ENCODE results near the gene COA4. TPM values are rescaled to one million over a fixed set of nuclear protein-coding genes. Genes with fewer than 3 reads are reported as not detected.
A peak's percentile ranks its signal among the peaks of the same experiment; 100 is the strongest.
"Not testable (repeated sequence)": the region's sequence is repeated elsewhere in the genome, so short reads cannot be mapped to it uniquely, and the experiment has no call there.

The COA4 gene
- total RNA-seq, 1 donor from 2014 or later, result 102 TPM

GRCh38 chr11:73883856-73884255, 7.2 kb upstream of the COA4 start:
- Mint-ChIP-seq H3K27me3 (ENCODE audit: insufficient read depth) (no peaks in the 10 kb centered on the region), H3K36me3 (ENCODE audit: low read depth) (peaks cover 14% of the 10 kb centered on the region), H3K4me1 (ENCODE audit: low read depth) (peaks cover 6% of the 10 kb centered on the region), H3K9me3 (no peaks in the 10 kb centered on the region), H3K27ac (no peak overlapping the region), H3K4me3 (no peak overlapping the region)
- intact Hi-C loops (cut with micrococcal nuclease), result no loop called here
- no peak for DNase-seq (ENCODE audit: low spot score)

- intact Hi-C loops (cut with micrococcal nuclease); DNase-seq (ENCODE audit: low spot score); H3K9me3 Mint-ChIP-seq; H3K27ac Mint-ChIP-seq; H3K27me3 Mint-ChIP-seq (ENCODE audit: insufficient read depth); H3K4me3 Mint-ChIP-seq: not testable (repeated sequence)
- Mint-ChIP-seq H3K4me1 (ENCODE audit: low read depth) (peaks cover 21% of the 10 kb centered on the region), H3K36me3 (ENCODE audit: low read depth) (peaks cover 13% of the 10 kb centered on the region)
These were observed 3.8 kb upstream of the COA4 start for GRCh38 chr11:73880449-73880848.

- Mint-ChIP-seq H3K9me3 (no peaks in the 10 kb centered on the region), H3K36me3 (ENCODE audit: low read depth) (peaks cover 17% of the 10 kb centered on the region), H3K4me1 (ENCODE audit: low read depth) (peaks cover 30% of the 10 kb centered on the region), H3K27me3 (ENCODE audit: insufficient read depth) (no peaks in the 10 kb centered on the region), H3K27ac (no peak overlapping the region), H3K4me3 (no peak overlapping the region)
- intact Hi-C loops (cut with micrococcal nuclease), result loop anchor here (5.0 to 10.0 kb wide), 3 partner anchors 104 to 714 kb away; partner anchors contain the start of genes POLD3, RELT and UCP2
- DNase-seq (ENCODE audit: low spot score), result no peak
These were observed 2.1 kb upstream of the COA4 start for GRCh38 chr11:73878771-73879170.

- H3K9me3 Mint-ChIP-seq, result no peaks in the 10 kb centered on the region
- H3K27me3 Mint-ChIP-seq (ENCODE audit: insufficient read depth), result no peaks in the 10 kb centered on the region
- peak overlapping the region; percentile 93 for H3K4me3 Mint-ChIP-seq
- peak overlapping the region; percentile 100 for H3K27ac Mint-ChIP-seq
- intact Hi-C loops (cut with micrococcal nuclease), result loop anchor here (1.0 to 10.0 kb wide), 9 partner anchors 88 to 733 kb away; partner anchors contain the start of genes C2CD3, FCHSD2, PGM2L1 and POLD3
- DNase-seq (ENCODE audit: low spot score), result no peak
- H3K4me1 Mint-ChIP-seq (ENCODE audit: low read depth), result peaks cover 30% of the 10 kb centered on the region
- H3K36me3 Mint-ChIP-seq (ENCODE audit: low read depth), result peaks cover 29% of the 10 kb centered on the region
These were observed 806 bp downstream of the COA4 start for GRCh38 chr11:73875840-73876239.

GRCh38 chr11:73875380-73875779, 1.3 kb downstream of the COA4 start:
- intact Hi-C loops (cut with micrococcal nuclease), result loop anchor here (5.0 to 10.0 kb wide), 3 partner anchors 107 to 717 kb away; partner anchors contain the start of genes POLD3, RELT and UCP2
- Mint-ChIP-seq H3K36me3 (ENCODE audit: low read depth) (peaks cover 29% of the 10 kb centered on the region), H3K9me3 (no peaks in the 10 kb centered on the region), H3K4me1 (ENCODE audit: low read depth) (peaks cover 30% of the 10 kb centered on the region), H3K4me3 (peak overlapping the region; percentile 93), H3K27ac (peak overlapping the region; percentile 100), H3K27me3 (ENCODE audit: insufficient read depth) (no peaks in the 10 kb centered on the region)
- DNase-seq (ENCODE audit: low spot score), result no peak

GRCh38 chr11:73872749-73873357, 3.8 kb downstream of the COA4 start:
- DNase-seq (ENCODE audit: low spot score), result no peak
- Mint-ChIP-seq H3K27me3 (ENCODE audit: insufficient read depth) (no peaks in the 10 kb centered on the region), H3K27ac (no peak overlapping the region), H3K4me3 (no peak overlapping the region), H3K9me3 (no peaks in the 10 kb centered on the region), H3K4me1 (ENCODE audit: low read depth) (peaks cover 21% of the 10 kb centered on the region), H3K36me3 (ENCODE audit: low read depth) (peaks cover 29% of the 10 kb centered on the region)
- intact Hi-C loops (cut with micrococcal nuclease), result loop anchor here (10.0 kb wide), 1 partner anchor 498 kb away; the partner anchor contains the start of gene RELT

GRCh38 chr11:73870261-73870660, 6.4 kb downstream of the COA4 start:
- H3K4me3 Mint-ChIP-seq, result no peak overlapping the region
- H3K9me3 Mint-ChIP-seq, result no peaks in the 10 kb centered on the region
- DNase-seq (ENCODE audit: low spot score), result no peak
- intact Hi-C loops (cut with micrococcal nuclease), result loop anchor here (10.0 kb wide), 1 partner anchor 495 kb away; the partner anchor contains the start of gene RELT
- H3K4me1 Mint-ChIP-seq (ENCODE audit: low read depth), result peaks cover 7% of the 10 kb centered on the region
- H3K27ac Mint-ChIP-seq, result no peak overlapping the region
- H3K36me3 Mint-ChIP-seq (ENCODE audit: low read depth), result peaks cover 22% of the 10 kb centered on the region
- no peaks in the 10 kb centered on the region for H3K27me3 Mint-ChIP-seq (ENCODE audit: insufficient read depth)

- Mint-ChIP-seq H3K27me3 (ENCODE audit: insufficient read depth) (no peaks in the 10 kb centered on the region), H3K4me3 (no peak overlapping the region), H3K27ac (no peak overlapping the region), H3K36me3 (ENCODE audit: low read depth) (peaks cover 20% of the 10 kb centered on the region), H3K9me3 (no peaks in the 10 kb centered on the region), H3K4me1 (ENCODE audit: low read depth) (no peaks in the 10 kb centered on the region)
- no peak for DNase-seq (ENCODE audit: low spot score)
- intact Hi-C loops (cut with micrococcal nuclease), result no loop called here
These were observed 7.2 kb downstream of the COA4 start for GRCh38 chr11:73869332-73869949.

- Mint-ChIP-seq H3K36me3 (ENCODE audit: low read depth) (peaks cover 13% of the 10 kb centered on the region), H3K27me3 (ENCODE audit: insufficient read depth) (no peaks in the 10 kb centered on the region)
These were observed 10.1 kb downstream of the COA4 start for GRCh38 chr11:73866586-73866996.

GRCh38 chr11:73866095-73866579, 10.5 kb downstream of the COA4 start:
- DNase-seq (ENCODE audit: low spot score), result no peak
- no peak overlapping the region for H3K4me3 Mint-ChIP-seq
- H3K27me3 Mint-ChIP-seq (ENCODE audit: insufficient read depth), result no peaks in the 10 kb centered on the region
- intact Hi-C loops (cut with micrococcal nuclease), result no loop called here
- peaks cover 11% of the 10 kb centered on the region for H3K36me3 Mint-ChIP-seq (ENCODE audit: low read depth)
- no peaks in the 10 kb centered on the region for H3K9me3 Mint-ChIP-seq
- no peaks in the 10 kb centered on the region for H3K4me1 Mint-ChIP-seq (ENCODE audit: low read depth)
- no peak overlapping the region for H3K27ac Mint-ChIP-seq

More at GRCh38 chr11:73866586-73866996, 10.1 kb downstream of the COA4 start:
- H3K9me3 Mint-ChIP-seq, result no peaks in the 10 kb centered on the region
- intact Hi-C loops (cut with micrococcal nuclease), result no loop called here
- H3K4me1 Mint-ChIP-seq (ENCODE audit: low read depth), result no peaks in the 10 kb centered on the region
- no peak overlapping the region for H3K27ac Mint-ChIP-seq
- H3K4me3 Mint-ChIP-seq, result no peak overlapping the region
- DNase-seq (ENCODE audit: low spot score), result no peak

GRCh38 chr11:73862986-73863385, 13.7 kb downstream of the COA4 start:
- no peaks in the 10 kb centered on the region for H3K27me3 Mint-ChIP-seq (ENCODE audit: insufficient read depth)
- H3K36me3 Mint-ChIP-seq (ENCODE audit: low read depth), result peaks cover 25% of the 10 kb centered on the region
- no peaks in the 10 kb centered on the region for H3K9me3 Mint-ChIP-seq
- H3K4me1 Mint-ChIP-seq (ENCODE audit: low read depth), result no peaks in the 10 kb centered on the region
- no peak overlapping the region for H3K27ac Mint-ChIP-seq
- intact Hi-C loops (cut with micrococcal nuclease), result no loop called here
- DNase-seq (ENCODE audit: low spot score), result no peak
- no peak overlapping the region for H3K4me3 Mint-ChIP-seq

GRCh38 chr11:73860202-73860601, 16.4 kb downstream of the COA4 start:
- H3K27ac Mint-ChIP-seq, result no peak overlapping the region
- no peak for DNase-seq (ENCODE audit: low spot score)
- H3K27me3 Mint-ChIP-seq (ENCODE audit: insufficient read depth), result no peaks in the 10 kb centered on the region
- H3K36me3 Mint-ChIP-seq (ENCODE audit: low read depth), result peaks cover 23% of the 10 kb centered on the region
- H3K4me3 Mint-ChIP-seq, result no peak overlapping the region
- H3K9me3 Mint-ChIP-seq, result no peaks in the 10 kb centered on the region
- intact Hi-C loops (cut with micrococcal nuclease), result no loop called here
- no peaks in the 10 kb centered on the region for H3K4me1 Mint-ChIP-seq (ENCODE audit: low read depth)

- intact Hi-C loops (cut with micrococcal nuclease), result no loop called here
- no peak for DNase-seq (ENCODE audit: low spot score)
- Mint-ChIP-seq H3K36me3 (ENCODE audit: low read depth) (peaks cover 24% of the 10 kb centered on the region), H3K27me3 (ENCODE audit: insufficient read depth) (no peaks in the 10 kb centered on the region), H3K4me3 (no peak overlapping the region), H3K9me3 (no peaks in the 10 kb centered on the region), H3K4me1 (ENCODE audit: low read depth) (no peaks in the 10 kb centered on the region), H3K27ac (no peak overlapping the region)
These were observed 17.0 kb downstream of the COA4 start for GRCh38 chr11:73859671-73860070.
